ENCODE data around the gene LURAP1L. TPM values are rescaled to one million over a fixed set of nuclear protein-coding genes. Genes with fewer than 3 reads are reported as not detected.
"Not testable (repeated sequence)": the region's sequence is repeated elsewhere in the genome, so short reads cannot be mapped to it uniquely, and the experiment has no call there.

The LURAP1L gene
- total and polyA plus RNA-seq, 2 of the 4 experiments (the other 2 are of a cell fraction) = 6.1 to 10.6 TPM

DNA sequence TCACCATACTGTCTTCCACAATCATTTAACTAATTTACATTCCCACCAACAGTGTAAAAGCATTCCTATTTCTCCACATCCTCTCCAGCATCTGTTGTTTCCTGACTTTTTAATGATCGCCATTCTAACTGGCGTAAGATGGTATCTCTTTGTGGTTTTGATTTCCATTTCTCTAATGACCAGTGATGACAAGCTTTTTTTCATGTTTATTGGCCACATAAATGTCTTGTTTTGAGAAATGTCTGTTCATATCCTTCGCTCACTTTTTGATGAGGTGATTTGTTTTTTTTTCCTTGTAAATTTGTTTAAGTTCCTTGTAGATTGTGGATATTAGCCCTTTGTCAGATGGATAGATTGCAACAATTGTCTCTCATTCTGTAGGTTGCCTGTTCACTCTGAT is 90.6 kb downstream of the LURAP1L start:
- H4K20me1 ChIP-seq (ENCODE audit: insufficient read depth, low read length); H3K14ac ChIP-seq (replicated peaks; ENCODE audit: low read depth, low read length); H2AK5ac ChIP-seq (ENCODE audit: low read depth, low read length); H2BK5ac ChIP-seq (ENCODE audit: low read depth, low read length, poor library complexity, severe bottlenecking); H2AK9ac ChIP-seq (replicated peaks; ENCODE audit: low read depth, low read length, poor library complexity); H3K56ac ChIP-seq (ENCODE audit: extremely low read depth, insufficient read depth, low read length); dilution Hi-C loops (cut with HindIII; ENCODE audit: low sequenced_read_pairs, unreplicated experiment); H2BK20ac ChIP-seq (ENCODE audit: low read depth, low read length); H3K4me3 ChIP-seq (ENCODE audit: insufficient read depth, low read depth, low read length); in situ Hi-C loops (cut with MboI; ENCODE audit: low sequenced_read_pairs); H2AFZ ChIP-seq (replicated peaks; ENCODE audit: low read length, poor library complexity); H3K27me3 ChIP-seq (ENCODE audit: control insufficient read depth, insufficient read depth, low read length); H3K4ac ChIP-seq (ENCODE audit: low read depth, low read length); H2BK15ac ChIP-seq (ENCODE audit: low read depth, low read length); H3K23ac ChIP-seq (ENCODE audit: low read depth, low read length); H3K79me1 ChIP-seq (ENCODE audit: low read depth in 1 of 2, low read length in 2 of 2); H3K9me1 ChIP-seq (ENCODE audit: insufficient read depth, low read length); H4K8ac ChIP-seq (ENCODE audit: low read depth in 2 of 2, low read length in 2 of 2); H3K18ac ChIP-seq (ENCODE audit: low read depth, low read length); H4K5ac ChIP-seq (ENCODE audit: low read depth, low read length); H3K4me1 ChIP-seq (ENCODE audit: control insufficient read depth, insufficient read depth, low read length); POLR2A ChIA-PET (ENCODE audit: unreplicated experiment); H3K9me3 ChIP-seq (ENCODE audit: control insufficient read depth, insufficient read depth, low read length); DNase-seq; BruUV-seq (replicated peaks); intact Hi-C loops (cut with micrococcal nuclease); CTCF ChIA-PET; H4K91ac ChIP-seq (ENCODE audit: insufficient read depth, low read depth, low read length); H3K36me3 ChIP-seq (ENCODE audit: control insufficient read depth, insufficient read depth, low read length); H3K9ac ChIP-seq (ENCODE audit: low read depth, low read length); H2BK120ac ChIP-seq (ENCODE audit: low read depth, low read length); H3K27ac ChIP-seq (ENCODE audit: insufficient read depth, low read length); ATAC-seq (ENCODE audit: low read depth); H3K4me2 ChIP-seq (ENCODE audit: low read depth, low read length): not testable (repeated sequence)
- WGBS, 2 experiments (ENCODE audit: extremely low coverage in 2 of 2, insufficient read length in 1 of 2) = no CpG with 5 or more reads among the region's 3 CpGs

Small RNA genes within 50 kb of the gene (microRNA-seq; reads per million reads assigned to microRNA genes)
- gene RN7SL849P (ENCODE audit: insufficient read depth, insufficient read length) = not detected

Small RNA genes within 50 kb of the gene (small RNA-seq; reads per million reads assigned to genes)
- gene RN7SL849P = 0 reads per million in 5 experiments

Other genes starting within 250 kb of the LURAP1L start
- gene TYRP1, start 81.6 kb upstream of the LURAP1L start, total RNA-seq (2012; rRNA removed) = 0.83 and 0.90 TPM in 2 replicates
- 0.60 and 0.86 TPM in 2 replicates for gene TYRP1, start 81.6 kb upstream of the LURAP1L start, polyA plus RNA-seq (2012; rRNA removed)

Data from IMR-90 (cell line).